ENCODE results near the gene ST8SIA1. TPM values are rescaled to one million over a fixed set of nuclear protein-coding genes. Genes with fewer than 3 reads are reported as not detected.

Gene ST8SIA1
- total RNA-seq, 1 donor from 2014 or later: 22.0 TPM

GRCh38 chr12:22180705-22181104 is 153.8 kb downstream of the ST8SIA1 start:
- Mint-ChIP-seq H3K36me3 (ENCODE audit: unreplicated experiment) (no peaks in the 10 kb centered on the region), H3K4me3 (ENCODE audit: unreplicated experiment) (no peak overlapping the region), H3K4me1 (ENCODE audit: low read depth, unreplicated experiment) (no peaks in the 10 kb centered on the region), H3K9me3 (ENCODE audit: unreplicated experiment) (no peaks in the 10 kb centered on the region), H3K27me3 (ENCODE audit: unreplicated experiment) (no peaks in the 10 kb centered on the region), H3K27ac (ENCODE audit: unreplicated experiment) (no peak overlapping the region)
- TF ChIP-seq CTCF (IDR thresholded peaks at IDR 0.05; ENCODE audit: partially characterized antibody, unreplicated experiment): no peak
- DNase-seq: no peak

- Mint-ChIP-seq H3K4me1 (ENCODE audit: low read depth, unreplicated experiment) (no peaks in the 10 kb centered on the region), H3K9me3 (ENCODE audit: unreplicated experiment) (peaks cover 2% of the 10 kb centered on the region), H3K4me3 (ENCODE audit: unreplicated experiment) (no peak overlapping the region), H3K36me3 (ENCODE audit: unreplicated experiment) (no peaks in the 10 kb centered on the region), H3K27me3 (ENCODE audit: unreplicated experiment) (no peaks in the 10 kb centered on the region), H3K27ac (ENCODE audit: unreplicated experiment) (no peak overlapping the region)
- TF ChIP-seq CTCF (IDR thresholded peaks at IDR 0.05; ENCODE audit: partially characterized antibody, unreplicated experiment): no peak
- no peak for DNase-seq
These were observed 161.3 kb downstream of the ST8SIA1 start for GRCh38 chr12:22173177-22173576.

GRCh38 chr12:22172501-22172900 is 162.0 kb downstream of the ST8SIA1 start:
- Mint-ChIP-seq H3K9me3 (ENCODE audit: unreplicated experiment) (peaks cover 2% of the 10 kb centered on the region), H3K4me3 (ENCODE audit: unreplicated experiment) (no peak overlapping the region), H3K36me3 (ENCODE audit: unreplicated experiment) (no peaks in the 10 kb centered on the region), H3K27me3 (ENCODE audit: unreplicated experiment) (no peaks in the 10 kb centered on the region), H3K27ac (ENCODE audit: unreplicated experiment) (no peak overlapping the region), H3K4me1 (ENCODE audit: low read depth, unreplicated experiment) (no peaks in the 10 kb centered on the region)
- DNase-seq: no peak
- TF ChIP-seq CTCF (IDR thresholded peaks at IDR 0.05; ENCODE audit: partially characterized antibody, unreplicated experiment): no peak

GRCh38 chr12:22169376-22169775 is 165.1 kb downstream of the ST8SIA1 start:
- H3K36me3 Mint-ChIP-seq (ENCODE audit: unreplicated experiment): no peaks in the 10 kb centered on the region
- peaks cover 2% of the 10 kb centered on the region for H3K9me3 Mint-ChIP-seq (ENCODE audit: unreplicated experiment)
- no peak overlapping the region for H3K4me3 Mint-ChIP-seq (ENCODE audit: unreplicated experiment)
- H3K27me3 Mint-ChIP-seq (ENCODE audit: unreplicated experiment): no peaks in the 10 kb centered on the region
- no peak for TF ChIP-seq CTCF (IDR thresholded peaks at IDR 0.05; ENCODE audit: partially characterized antibody, unreplicated experiment)
- H3K27ac Mint-ChIP-seq (ENCODE audit: unreplicated experiment): no peak overlapping the region
- no peak for DNase-seq
- no peaks in the 10 kb centered on the region for H3K4me1 Mint-ChIP-seq (ENCODE audit: low read depth, unreplicated experiment)

- Mint-ChIP-seq H3K4me3 (ENCODE audit: unreplicated experiment) (no peak overlapping the region), H3K9me3 (ENCODE audit: unreplicated experiment) (no peaks in the 10 kb centered on the region), H3K36me3 (ENCODE audit: unreplicated experiment) (no peaks in the 10 kb centered on the region), H3K27ac (ENCODE audit: unreplicated experiment) (no peak overlapping the region), H3K4me1 (ENCODE audit: low read depth, unreplicated experiment) (no peaks in the 10 kb centered on the region), H3K27me3 (ENCODE audit: unreplicated experiment) (no peaks in the 10 kb centered on the region)
- no peak for DNase-seq
- no peak for TF ChIP-seq CTCF (IDR thresholded peaks at IDR 0.05; ENCODE audit: partially characterized antibody, unreplicated experiment)
These were observed 170.4 kb downstream of the ST8SIA1 start for GRCh38 chr12:22164139-22164538.

Data from glutamatergic neuron (in vitro differentiated cells).